Karpas-422 (cell line): ENCODE data around the gene TEX2. TPM values are rescaled to one million over a fixed set of nuclear protein-coding genes. Genes with fewer than 3 reads are reported as not detected.

Experiments
- DNase-seq: peaks from one replicate; pipeline ENCODE4 v3.0.0-alpha.2; 2015
- H2AFZ ChIP-seq: fragments of 200-600 bp; sonication (generic); 2 replicates; pipeline ENCODE4 v1.6.1; 2014; ENCODE audit warnings: antibody characterized with exemption, low read length, mixed read lengths
- H3K27ac ChIP-seq: fragments of 200-600 bp; sonication (generic); 2 replicates; pipeline ENCODE4 v1.5.1; 2014; ENCODE audit warnings: mild to moderate bottlenecking, low read length, moderate library complexity
- H3K27me3 ChIP-seq: fragments of 200-600 bp; sonication (generic); 2 replicates; pipeline ENCODE4 v1.6.1; 2014; ENCODE audit warnings: low read length, mixed read lengths
- H3K36me3 ChIP-seq: fragments of 200-600 bp; sonication (generic); 2 replicates; pipeline ENCODE4 v1.6.1; 2014; ENCODE audit warnings: low read length, mixed read lengths; ENCODE audit not compliant: insufficient read depth
- H3K4me1 ChIP-seq: fragments of 200-600 bp; sonication (generic); 2 replicates; pipeline ENCODE4 v1.6.1; 2014; ENCODE audit warnings: mild to moderate bottlenecking, low read length, mixed read lengths
- H3K4me2 ChIP-seq: fragments of 200-600 bp; sonication (generic); 2 replicates; pipeline ENCODE4 v1.6.1; 2014; ENCODE audit warnings: low read length, low read depth, mild to moderate bottlenecking; ENCODE audit not compliant: poor library complexity, severe bottlenecking
- H3K4me3 ChIP-seq: fragments of 200-600 bp; sonication (generic); 2 replicates; pipeline ENCODE4 v1.5.1; 2014; ENCODE audit warnings: mild to moderate bottlenecking, antibody characterized with exemption, low read length, mixed read lengths
- H3K79me2 ChIP-seq: fragments of 200-600 bp; sonication (generic); 2 replicates; pipeline ENCODE4 v1.6.1; 2014; ENCODE audit warnings: mild to moderate bottlenecking, low read length, mixed read lengths
- H3K9ac ChIP-seq: fragments of 200-600 bp; sonication (generic); 2 replicates; pipeline ENCODE4 v1.6.0; 2014; ENCODE audit warnings: low read length
- H3K9me2 ChIP-seq: fragments of 200-600 bp; sonication (generic), shearing (Covaris generic); replicated peaks from 2 replicates; pipeline ENCODE4 v1.6.0; 2014; ENCODE audit warnings: mild to moderate bottlenecking, low read length, moderate library complexity; ENCODE audit not compliant: insufficient read depth
- H3K9me3 ChIP-seq: fragments of 300-700, 200-600 bp; sonication (generic); 2 replicates; pipeline ENCODE4 v1.6.1; 2014; ENCODE audit warnings: low read length, mixed read lengths
- H4K20me1 ChIP-seq: fragments of 200-600 bp; sonication (generic); 2 replicates; pipeline ENCODE4 v1.6.1; 2014; ENCODE audit warnings: mild to moderate bottlenecking, antibody characterized with exemption, low read length, low read depth; ENCODE audit not compliant: insufficient read depth
- small RNA-seq: library from RNA; depleted of rRNA; stranded (forward); fragments of <200 nt; gene quantifications from one replicate; pipeline ENCODE3, GENCODE V24; 2014
- total RNA-seq: library from RNA; depleted of rRNA; stranded (reverse); fragments of >200 nt; shearing (Covaris generic); gene quantifications from 2 replicates; pipeline ENCODE4 v1.2.3, GENCODE V29; 2014; ENCODE audit warnings: low replicate concordance; rRNA removed

TEX2 gene
- total RNA-seq, 1 experiment from 2014 or later: 5.5 TPM

DNA sequence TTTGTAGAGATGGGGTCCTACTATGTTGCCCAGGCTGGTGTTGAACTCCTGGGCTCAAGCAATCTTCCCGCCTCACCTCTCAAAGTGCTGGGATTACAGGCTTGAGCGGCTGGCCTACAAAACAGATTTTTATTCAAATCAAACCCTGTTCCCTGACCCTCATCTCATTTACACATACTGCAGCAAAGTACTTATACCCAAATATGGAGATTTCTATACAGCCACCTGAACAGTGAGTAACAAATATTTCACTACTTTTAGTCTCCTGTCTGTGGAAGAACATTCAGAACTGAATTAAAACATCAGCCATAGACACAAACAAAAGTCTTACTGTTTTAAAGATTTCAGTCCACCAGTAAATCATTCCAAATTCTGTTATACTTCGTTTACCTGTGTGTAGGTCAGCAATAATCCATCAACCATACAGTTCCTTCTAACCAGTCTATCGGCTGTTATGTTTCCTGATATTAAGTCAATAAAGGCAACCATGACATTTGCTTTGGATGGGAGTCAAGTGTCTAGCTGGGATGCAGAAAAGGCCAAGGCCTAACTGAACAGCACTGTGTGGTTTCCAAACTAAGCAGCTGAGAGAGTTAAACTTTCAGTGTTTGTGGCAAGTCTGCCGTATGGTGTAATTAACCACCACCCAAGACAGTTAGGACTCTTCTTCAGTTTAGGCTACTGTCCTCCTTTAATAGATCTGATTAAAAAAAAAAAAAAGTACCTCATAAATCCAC, 155.4 kb downstream of the TEX2 start:
- Histone ChIP-seq H3K9ac (no peak overlapping the region), H3K27ac (no peak overlapping the region), H3K4me2 (no peak overlapping the region), H3K27me3 (no peaks in the 10 kb centered on the region), H3K79me2 (no peaks in the 10 kb centered on the region), H3K36me3 (no peaks in the 10 kb centered on the region), H3K4me3 (no peak overlapping the region), H3K9me3 (no peaks in the 10 kb centered on the region), H4K20me1 (0 out of 2 replicates have a peak, but pooled peaks cover 3% of the 10 kb centered on the region), H2AFZ (no peak overlapping the region), H3K4me1 (no peaks in the 10 kb centered on the region), H3K9me2 (no peaks in the 10 kb centered on the region)
- DNase-seq: no peak

GRCh38 chr17:64106918-64107317, 156.1 kb downstream of the TEX2 start:
- Histone ChIP-seq H3K9ac (no peak overlapping the region), H4K20me1 (0 out of 2 replicates have a peak, but pooled peaks cover 3% of the 10 kb centered on the region), H3K79me2 (no peaks in the 10 kb centered on the region), H3K27me3 (no peaks in the 10 kb centered on the region), H2AFZ (no peak overlapping the region), H3K4me1 (no peaks in the 10 kb centered on the region), H3K4me2 (no peak overlapping the region), H3K9me2 (no peaks in the 10 kb centered on the region), H3K27ac (no peak overlapping the region), H3K4me3 (no peak overlapping the region), H3K36me3 (no peaks in the 10 kb centered on the region), H3K9me3 (no peaks in the 10 kb centered on the region)
- no peak for DNase-seq

- no peaks in the 10 kb centered on the region for H3K79me2 ChIP-seq
- H3K4me3 ChIP-seq: no peak overlapping the region
- H3K9me3 ChIP-seq: no peaks in the 10 kb centered on the region
- no peak overlapping the region for H2AFZ ChIP-seq
- no peaks in the 10 kb centered on the region for H3K36me3 ChIP-seq
- H3K4me1 ChIP-seq: no peaks in the 10 kb centered on the region
- no peak overlapping the region for H3K27ac ChIP-seq
- 0 out of 2 replicates have a peak, but pooled peaks cover 3% of the 10 kb centered on the region for H4K20me1 ChIP-seq
- no peak overlapping the region for H3K9ac ChIP-seq
- H3K9me2 ChIP-seq: no peaks in the 10 kb centered on the region
- DNase-seq: no peak
- no peaks in the 10 kb centered on the region for H3K27me3 ChIP-seq
- no peak overlapping the region for H3K4me2 ChIP-seq
These were observed 159.4 kb downstream of the TEX2 start for GRCh38 chr17:64103391-64104364.

DNA sequence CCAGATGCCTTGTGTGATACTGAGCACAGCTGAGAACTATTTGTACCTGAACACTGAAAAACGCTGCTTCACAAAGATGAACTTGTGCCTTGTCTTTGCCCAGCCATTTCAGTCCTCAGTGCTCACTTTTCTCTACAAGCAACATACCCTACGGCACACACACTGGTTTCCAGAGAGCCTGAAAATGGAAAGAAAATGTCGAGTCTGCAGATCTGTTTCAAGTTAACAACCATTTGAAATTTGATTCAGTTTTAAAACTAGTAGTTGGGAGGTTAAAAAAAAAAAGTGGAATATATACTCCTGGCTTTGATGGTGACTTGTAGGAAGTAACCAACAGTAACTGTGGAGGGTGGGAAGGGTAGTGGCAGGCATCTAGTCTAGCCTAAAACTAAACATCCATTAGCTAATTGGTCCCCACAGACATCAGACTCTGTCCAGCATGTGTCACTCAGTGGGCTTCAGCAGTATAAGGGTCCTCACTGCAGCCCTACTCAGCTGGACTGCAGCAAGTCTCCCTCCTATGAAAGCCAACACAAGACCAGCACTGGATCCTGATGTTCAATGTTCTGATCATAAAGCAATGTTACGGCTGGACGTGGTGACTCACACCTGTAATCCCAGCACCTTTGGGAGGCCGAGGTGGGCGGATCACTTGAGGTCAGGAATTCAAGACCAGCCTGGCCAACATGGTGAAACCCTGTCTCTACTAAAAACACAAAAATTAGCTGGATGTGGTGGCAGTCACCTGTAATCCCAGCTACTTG, 160.3 kb downstream of the TEX2 start:
- Histone ChIP-seq H3K36me3 (no peaks in the 10 kb centered on the region), H3K4me2 (no peak overlapping the region), H3K9me3 (no peaks in the 10 kb centered on the region), H3K9me2 (no peaks in the 10 kb centered on the region), H3K27me3 (peaks cover 2% of the 10 kb centered on the region; the same call in 1 of the 2 replicates), H3K4me1 (no peaks in the 10 kb centered on the region), H4K20me1 (no peaks in the 10 kb centered on the region), H3K27ac (no peak overlapping the region), H3K4me3 (no peak overlapping the region), H2AFZ (no peak overlapping the region), H3K9ac (no peak overlapping the region), H3K79me2 (no peaks in the 10 kb centered on the region)
- DNase-seq: no peak

DNA sequence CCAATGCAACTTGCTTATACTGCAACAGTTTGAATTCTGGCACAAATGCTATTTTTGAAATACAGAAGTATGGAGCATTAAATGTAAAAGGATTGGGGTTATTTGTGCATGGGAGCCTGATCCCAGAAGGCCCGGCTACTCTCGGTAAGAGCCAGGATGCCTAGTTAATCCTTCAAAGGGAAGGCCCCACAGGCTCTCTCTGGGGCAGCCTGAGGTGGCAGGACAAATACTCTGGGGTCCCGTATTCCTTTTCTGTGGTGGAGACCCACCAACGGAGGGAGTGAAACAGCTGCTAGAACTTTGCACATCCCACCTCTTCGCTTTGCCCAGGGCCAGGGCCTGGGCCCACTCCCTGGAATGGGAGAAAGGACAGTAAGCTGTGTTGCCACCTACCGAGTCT, 163.5 kb downstream of the TEX2 start:
- H3K9me2 ChIP-seq: no peaks in the 10 kb centered on the region
- no peaks in the 10 kb centered on the region for H4K20me1 ChIP-seq
- H3K4me1 ChIP-seq: no peaks in the 10 kb centered on the region

More for the DNA sequence above, 163.5 kb downstream of the TEX2 start:
- H3K36me3 ChIP-seq: no peaks in the 10 kb centered on the region
- H3K27ac ChIP-seq: no peak overlapping the region
- no peak overlapping the region for H3K4me2 ChIP-seq
- no peak overlapping the region for H3K4me3 ChIP-seq
- no peaks in the 10 kb centered on the region for H3K9me3 ChIP-seq
- peaks cover 2% of the 10 kb centered on the region; the same call in 1 of the 2 replicates for H3K27me3 ChIP-seq
- no peaks in the 10 kb centered on the region for H3K79me2 ChIP-seq
- H3K9ac ChIP-seq: no peak overlapping the region
- no peak for DNase-seq
- no peak overlapping the region for H2AFZ ChIP-seq

Small RNAs within 50 kb of the gene (small RNA-seq; reads per million reads assigned to genes)
- gene SNORD104: 46,778 reads per million, percentile 100 among the genes with 10 or more reads in this experiment

Other genes with a start within 250 kb of the TEX2 start
- 4.4 and 12.1 TPM in 2 replicates for gene ICAM2, start 242.6 kb downstream of the TEX2 start, total RNA-seq
- gene ERN1, start 133.1 kb downstream of the TEX2 start, total RNA-seq: 1.9 and 10.9 TPM in 2 replicates
- gene PECAM1, start 127.6 kb upstream of the TEX2 start, total RNA-seq: 1.9 and 7.9 TPM in 2 replicates
- gene MILR1, start 185.9 kb upstream of the TEX2 start, total RNA-seq: 104 and 156 TPM in 2 replicates
- 18.6 and 25.3 TPM in 2 replicates for gene POLG2, start 233.8 kb upstream of the TEX2 start, total RNA-seq
- 369 and 432 TPM in 2 replicates for gene DDX5, start 243.0 kb upstream of the TEX2 start, total RNA-seq
- gene CEP95, start 243.7 kb upstream of the TEX2 start, total RNA-seq: 42.2 and 62.1 TPM in 2 replicates